Ovary (tissue), 3 donors: ENCODE data around the gene PWP1.

Experiments
- CTCF ChIP-seq, 3 donors: fragments of 450-650 bp in 2 of 3; fragments of 200-600 bp in 1 of 3; IDR thresholded peaks; one replicate each; pipeline versions ENCODE4 v1.5.1 to v1.8.0; 2016 to 2022; ENCODE audit warnings: antibody characterized with exemption in 3 of 3, mild to moderate bottlenecking in 1 of 3
- POLR2A ChIP-seq: fragments of 450-650 bp; IDR thresholded peaks from one replicate; pipeline ENCODE4 v1.6.1; 2017; ENCODE audit warnings: antibody characterized with exemption, mild to moderate bottlenecking, moderate library complexity
- donor health status: DM: no; HTN: no; CAD: no.

- TF ChIP-seq POLR2A (no peak), CTCF (IDR thresholded peaks at IDR 0.05) (no peak)
Measured at GRCh38 chr12:107661830-107662229, 23.8 kb upstream of the PWP1 start.
